HG03558 (cell line): Measurements from ENCODE around the gene WNT8B.

Experiments
- ATAC-seq: cut with Tn5 transposase; IDR thresholded peaks from one replicate; pipeline ENCODE4 v1.9.1; 2021; ENCODE audit warnings: moderate number of reproducible peaks; ENCODE audit not compliant: unreplicated experiment; ENCODE audit errors: extremely low read depth

The WNT8B gene

DNA sequence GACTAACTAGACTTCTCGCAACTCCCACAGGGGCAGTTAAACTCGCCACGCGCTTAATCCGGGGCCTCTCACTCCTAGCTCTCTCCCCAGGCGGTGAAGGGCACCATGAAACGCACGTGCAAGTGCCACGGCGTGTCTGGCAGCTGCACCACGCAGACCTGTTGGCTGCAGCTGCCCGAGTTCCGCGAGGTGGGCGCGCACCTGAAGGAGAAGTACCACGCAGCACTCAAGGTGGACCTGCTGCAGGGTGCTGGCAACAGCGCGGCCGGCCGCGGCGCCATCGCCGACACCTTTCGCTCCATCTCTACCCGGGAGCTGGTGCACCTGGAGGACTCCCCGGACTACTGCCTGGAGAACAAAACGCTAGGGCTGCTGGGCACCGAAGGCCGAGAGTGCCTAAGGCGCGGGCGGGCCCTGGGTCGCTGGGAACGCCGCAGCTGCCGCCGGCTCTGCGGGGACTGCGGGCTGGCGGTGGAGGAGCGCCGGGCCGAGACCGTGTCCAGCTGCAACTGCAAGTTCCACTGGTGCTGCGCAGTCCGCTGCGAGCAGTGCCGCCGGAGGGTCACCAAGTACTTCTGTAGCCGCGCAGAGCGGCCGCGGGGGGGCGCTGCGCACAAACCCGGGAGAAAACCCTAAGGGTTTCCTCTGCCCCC is 19.5 kb downstream of the WNT8B start:
- ATAC-seq: no peak

DNA sequence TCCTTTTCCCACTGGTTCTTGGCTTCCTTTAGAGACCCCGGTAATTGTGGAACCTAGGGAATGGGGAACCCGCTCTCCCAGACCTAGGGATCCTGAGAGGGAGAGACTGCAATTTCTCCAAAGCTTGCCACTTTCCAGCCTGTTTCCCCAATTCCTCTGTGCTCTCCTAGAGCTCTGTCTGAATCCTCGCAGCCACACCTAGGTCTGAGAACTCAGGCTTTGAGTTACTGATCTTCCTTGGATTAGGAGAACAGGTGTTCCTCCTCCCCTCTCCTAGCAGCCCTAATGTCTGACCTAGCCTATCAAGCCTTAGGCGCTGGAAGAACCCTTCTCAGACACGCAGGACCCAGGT is 20.0 kb downstream of the WNT8B start:
- ATAC-seq: no peak

DNA sequence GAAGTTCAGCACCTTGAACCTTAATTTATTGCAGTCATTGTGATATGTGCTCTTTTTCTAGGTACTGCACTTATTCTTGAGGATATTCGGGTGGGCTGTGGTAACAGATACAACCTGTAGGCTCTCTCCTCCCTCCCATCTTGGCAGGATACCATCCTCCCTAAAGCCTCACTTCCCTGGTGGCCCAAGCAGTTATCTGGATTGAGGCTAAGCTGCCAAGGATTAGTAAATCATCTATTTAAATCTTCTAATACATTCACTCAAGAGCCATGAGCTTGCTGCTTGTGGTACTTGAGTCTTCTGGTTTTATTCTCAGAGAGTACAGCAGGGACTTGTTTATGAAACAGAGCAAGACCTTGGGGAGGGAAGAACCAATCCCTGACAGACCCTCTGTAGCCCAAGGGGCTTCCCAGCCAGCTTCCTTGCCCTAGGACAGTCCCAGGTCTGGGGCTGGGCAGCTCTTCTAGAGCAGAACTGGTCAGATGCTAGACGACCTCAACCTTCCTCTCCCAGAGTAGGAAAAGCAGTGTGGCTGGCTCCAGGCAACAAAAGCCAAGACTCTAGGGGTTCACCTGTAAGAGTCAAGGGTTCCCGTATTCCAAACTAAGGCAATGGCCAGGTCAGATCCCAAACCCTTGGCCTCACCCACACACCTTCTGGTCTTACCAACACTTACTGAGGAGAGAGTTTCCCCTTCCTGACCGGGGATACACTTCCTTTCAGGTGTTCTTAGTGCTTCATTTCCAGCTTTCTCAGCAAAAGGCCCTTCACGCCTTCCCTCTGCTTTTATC is 21.3 kb downstream of the WNT8B start:
- no peak for ATAC-seq

DNA sequence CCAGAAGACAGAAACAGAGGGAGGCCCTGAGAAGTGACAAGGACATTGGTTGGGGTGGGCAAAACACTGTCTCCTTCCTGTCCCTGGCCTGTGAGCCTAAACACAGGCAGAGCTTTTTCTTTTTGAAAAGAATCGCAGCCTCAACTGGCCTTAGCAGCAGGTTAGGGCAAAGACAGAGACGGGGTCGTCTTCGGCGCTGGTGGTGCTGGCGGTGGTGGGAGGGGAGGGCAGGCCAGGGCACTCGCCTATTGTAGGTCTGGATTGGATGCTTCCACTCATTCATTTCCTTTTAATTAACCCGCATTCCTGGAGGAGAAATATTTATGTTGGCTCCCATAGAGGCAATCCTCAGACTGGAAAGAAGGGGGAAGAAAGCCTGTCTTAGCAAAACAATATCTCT is 22.6 kb downstream of the WNT8B start:
- ATAC-seq: no peak

DNA sequence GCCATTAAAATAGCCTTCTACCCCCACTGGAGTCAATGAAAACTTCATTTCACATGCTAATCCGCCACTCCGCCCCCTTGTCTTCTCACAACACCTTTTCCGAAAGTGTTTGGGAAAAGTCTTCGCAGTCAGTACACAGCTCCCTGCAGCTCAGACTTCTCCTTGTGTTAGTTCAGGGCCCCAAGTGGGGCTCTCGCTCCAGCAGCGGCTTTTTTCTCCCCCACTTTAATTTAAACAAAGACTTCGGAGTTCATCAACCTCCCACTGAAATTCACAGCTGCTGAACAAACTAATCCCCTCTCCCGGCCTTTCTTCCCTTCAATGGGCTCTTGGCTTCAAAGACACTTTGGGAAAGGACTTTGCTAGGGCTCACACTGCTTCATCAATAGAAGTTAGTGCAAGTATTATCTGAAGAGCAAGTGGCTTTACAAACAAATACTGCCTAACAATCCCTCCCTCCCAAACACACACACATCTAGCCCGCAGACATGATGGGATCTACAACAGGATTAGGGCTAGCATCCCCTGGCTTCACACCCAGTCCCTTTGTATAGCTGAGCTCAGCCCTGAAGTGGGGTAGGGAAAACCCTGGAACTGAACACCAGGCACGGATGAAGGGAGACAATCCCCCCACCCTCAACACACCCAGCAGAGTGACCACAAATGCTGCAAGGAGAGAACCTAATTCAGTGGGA is 23.1 kb downstream of the WNT8B start:
- no peak for ATAC-seq

DNA sequence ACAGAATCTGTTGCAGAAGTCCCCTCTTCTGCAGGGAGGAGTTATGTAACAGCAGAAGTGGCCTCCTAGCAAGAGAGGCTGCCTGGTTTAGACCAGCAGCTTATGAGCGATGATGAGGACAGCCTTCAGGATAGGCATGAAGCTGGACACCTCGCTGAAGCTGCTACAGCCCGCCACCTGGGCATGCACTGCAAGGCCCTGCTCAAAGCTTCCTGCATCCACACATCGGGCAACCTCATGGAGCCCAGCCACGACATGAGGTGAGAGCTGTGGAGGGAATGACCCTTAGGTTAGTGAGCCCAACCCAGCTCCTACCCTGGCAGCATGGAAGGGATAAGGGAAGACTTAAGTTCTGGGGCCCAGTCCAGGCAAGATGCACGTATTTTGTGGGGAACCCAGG is 24.7 kb downstream of the WNT8B start:
- ATAC-seq: no peak

DNA sequence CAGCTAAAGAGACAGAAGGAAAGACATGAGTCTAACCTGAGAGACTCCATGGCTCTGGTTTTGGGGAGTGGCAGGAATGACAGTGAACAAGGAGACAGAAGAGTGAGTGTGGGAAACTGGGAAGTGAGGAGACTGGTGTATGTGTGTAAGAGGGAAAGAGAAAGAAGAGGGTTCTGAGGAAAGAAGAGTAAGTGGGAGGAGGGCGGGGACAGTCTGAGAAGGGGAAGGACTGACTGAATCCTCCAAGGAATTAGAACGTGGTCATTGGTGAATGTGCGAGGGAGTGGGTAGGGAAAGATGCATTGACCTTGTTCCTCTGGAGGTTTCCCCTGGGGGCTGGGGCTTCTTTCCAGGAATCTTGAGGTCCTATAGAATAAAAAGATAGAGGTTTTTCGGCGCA is 26.6 kb downstream of the WNT8B start:
- no peak for ATAC-seq

DNA sequence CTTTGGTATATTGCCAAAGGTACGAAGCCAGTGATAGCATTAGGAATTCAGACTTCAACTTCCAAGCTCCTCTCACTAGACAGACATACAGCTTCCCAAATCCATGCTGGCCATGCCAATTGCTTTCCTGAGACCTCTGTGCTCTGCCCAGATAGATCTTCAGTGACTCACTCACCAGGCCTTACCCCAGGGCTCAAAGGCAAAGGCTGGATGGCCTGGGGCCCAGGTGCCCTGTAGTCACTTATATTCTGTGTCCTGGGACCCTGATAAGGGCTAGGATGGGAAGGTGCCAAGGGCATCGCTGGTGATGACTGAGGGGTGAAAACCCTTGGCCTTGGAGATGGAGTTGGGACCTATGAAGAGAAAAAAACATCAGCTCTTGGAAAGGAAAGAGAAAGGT is 27.7 kb downstream of the WNT8B start:
- no peak for ATAC-seq

DNA sequence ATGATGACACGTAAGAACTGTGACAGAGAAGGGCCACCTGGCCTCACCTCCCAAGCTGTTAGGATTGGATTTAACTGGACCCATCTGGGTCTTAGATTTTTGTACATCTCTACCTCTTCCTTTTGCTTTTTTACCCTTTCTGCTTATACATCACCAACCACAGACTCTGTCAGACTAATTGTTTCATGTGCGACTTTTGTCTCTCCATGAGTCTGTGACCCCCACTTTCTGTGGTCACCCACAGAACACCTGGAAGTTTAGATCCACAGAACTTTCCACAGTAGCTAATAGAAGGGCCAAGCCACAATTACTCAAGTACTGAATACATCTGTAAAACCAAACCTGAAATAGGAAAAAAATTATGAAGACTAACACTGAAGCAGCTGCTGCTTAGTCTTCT is 33.8 kb downstream of the WNT8B start:
- no peak for ATAC-seq

DNA sequence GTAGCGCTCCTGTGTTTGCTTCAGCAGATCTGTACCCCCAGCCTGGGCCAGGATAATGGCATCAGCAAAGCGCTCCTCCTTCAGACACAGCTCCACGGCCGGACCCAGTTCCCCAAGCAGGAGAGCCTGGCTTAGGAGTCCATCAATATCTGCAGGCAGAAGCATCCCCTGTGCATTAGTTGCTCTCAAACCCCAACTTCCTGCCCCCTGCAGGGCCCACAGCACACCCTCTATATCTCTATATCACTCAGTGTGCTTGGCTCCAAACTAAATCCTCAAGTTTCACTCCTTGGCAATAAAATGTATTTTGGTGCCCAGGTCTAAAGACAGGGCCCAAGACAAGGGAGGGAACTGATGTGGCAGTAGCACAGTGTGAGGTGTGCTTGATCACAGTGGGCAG is 35.2 kb downstream of the WNT8B start:
- no peak for ATAC-seq

DNA sequence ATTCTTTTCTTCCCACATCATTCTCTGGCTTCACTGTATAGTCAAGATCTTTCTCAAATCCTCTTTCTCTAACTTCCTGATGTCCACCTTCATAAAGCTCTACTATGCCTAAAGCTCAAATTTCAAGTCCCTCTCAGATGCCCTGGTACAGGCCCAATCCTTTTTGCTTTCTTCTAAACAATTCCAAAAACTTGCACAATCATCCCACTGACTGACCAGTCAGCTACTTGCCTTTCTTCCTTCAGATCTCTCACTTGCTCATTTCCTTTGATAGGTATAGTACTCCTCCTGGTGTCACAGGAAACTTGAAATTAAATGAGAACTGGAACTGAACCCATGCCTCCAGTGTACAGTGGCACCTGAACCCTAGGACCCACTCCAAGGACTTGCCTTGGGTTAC is 38.6 kb downstream of the WNT8B start:
- no peak for ATAC-seq

DNA sequence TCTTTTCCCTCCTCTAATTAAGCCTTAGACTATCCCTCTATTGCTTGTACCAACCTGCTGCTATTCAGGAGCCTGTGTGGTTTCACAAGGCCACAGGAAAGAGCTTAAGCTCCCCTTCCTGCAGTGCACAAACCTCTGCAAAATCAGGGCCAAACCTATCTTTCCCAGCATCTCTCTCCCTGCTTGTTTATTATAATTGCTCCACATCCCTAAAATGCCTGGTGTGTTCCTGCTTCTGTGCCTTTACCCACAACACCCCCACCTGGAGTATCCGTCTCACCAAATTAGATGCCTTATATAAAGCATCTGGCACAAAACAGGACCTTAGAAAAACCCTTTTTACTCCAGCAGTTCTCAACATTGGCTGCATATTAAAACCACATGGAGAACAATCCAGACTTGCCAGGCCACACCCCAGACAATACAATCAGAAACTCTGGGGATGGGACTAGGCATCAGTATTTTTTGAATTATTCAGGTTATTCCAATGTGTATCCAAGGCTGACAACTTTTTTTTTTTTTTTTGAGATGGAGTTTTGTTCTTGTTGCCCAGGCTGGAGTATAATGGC is 40.2 kb downstream of the WNT8B start:
- ATAC-seq: no peak

DNA sequence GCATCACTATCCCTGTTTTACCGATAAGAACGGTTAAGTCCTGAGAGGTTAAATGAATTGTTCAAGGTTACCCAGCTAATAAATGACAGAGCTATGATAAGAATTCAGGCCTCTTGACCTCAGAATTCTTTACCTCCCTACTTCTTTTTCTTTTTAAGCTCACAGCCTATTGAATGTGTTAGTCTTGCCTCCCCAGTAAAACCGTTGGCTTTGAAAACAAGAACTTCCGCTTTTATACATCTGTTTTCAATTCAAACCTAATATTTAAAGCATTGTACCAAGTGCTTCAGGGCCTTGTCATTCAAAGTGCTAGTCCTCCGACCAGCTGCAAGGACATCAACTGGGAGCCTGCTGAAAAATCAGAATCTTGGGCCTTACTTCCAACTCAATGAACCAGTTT is 41.3 kb downstream of the WNT8B start:
- no peak for ATAC-seq

DNA sequence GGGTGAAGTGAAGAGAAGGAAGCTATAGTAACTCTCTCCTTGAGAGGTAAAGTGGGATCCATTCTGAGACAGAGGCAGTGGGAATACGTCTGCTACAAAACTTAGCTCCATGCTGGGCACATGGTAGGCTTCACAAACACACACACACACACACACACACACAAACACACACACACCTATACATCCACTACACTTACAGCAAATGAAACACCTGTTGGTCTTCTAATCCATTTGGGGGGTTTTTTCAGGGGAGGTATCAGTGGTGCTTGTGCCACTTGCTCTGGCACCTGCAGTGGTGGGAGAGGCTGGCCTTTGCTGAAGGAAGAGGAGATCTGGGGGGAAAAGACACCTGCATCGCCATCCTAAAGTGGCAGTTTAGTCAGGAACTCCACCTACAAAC is 42.4 kb downstream of the WNT8B start:
- ATAC-seq: no peak

DNA sequence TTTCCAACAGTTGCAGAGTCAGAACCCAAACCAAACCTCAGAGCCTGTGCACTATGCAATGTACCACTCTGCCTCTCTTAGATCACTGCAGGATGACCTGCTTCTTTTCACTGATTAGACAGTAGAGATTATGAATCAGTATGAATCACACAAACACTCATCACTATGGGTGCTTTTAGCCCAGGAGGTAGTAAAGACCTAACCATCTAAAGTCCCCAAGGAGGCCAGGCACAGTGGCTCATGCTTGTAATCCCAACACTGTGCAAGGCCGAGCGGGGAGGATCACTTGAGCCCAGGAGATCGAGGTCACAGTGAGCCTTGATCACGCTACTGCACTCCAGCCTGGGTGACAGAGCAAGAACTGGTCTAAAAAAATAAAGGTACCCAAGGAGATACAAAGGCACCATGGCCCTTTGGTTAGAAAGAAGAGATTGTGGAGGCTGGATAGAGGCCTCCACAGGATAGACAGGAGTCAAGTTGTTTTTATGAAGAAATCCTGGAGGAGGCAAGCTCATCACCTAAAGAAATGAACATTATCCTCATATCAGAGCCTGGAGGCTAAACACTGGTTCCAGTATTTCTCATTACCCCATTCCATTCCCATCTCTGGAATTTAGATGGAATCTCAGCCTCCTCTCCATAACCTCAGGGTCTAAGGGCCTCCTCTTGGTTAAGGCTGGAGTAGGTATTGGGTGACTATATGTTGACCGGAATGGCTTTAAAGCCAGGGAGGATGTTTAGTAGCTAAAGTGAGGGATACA is 44.0 kb downstream of the WNT8B start:
- ATAC-seq: no peak

DNA sequence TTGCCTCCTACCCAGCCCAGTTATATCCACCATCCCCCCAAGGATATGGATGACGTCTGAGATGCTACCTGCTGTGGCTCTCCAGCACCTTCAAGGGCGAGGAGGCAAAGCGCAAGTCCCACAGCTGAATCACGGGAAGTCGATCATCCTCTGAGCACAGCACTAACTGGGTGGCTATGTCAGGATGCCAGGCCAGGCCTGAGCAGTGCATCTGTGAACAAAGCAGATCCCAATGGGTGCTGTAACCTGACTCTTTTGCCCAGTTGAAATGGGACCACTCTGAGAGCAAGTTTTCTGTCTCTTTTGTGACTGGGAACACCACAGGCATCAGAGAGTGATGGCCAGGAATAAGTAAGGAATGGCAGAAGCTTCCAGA is 44.5 kb downstream of the WNT8B start:
- ATAC-seq: no peak

DNA sequence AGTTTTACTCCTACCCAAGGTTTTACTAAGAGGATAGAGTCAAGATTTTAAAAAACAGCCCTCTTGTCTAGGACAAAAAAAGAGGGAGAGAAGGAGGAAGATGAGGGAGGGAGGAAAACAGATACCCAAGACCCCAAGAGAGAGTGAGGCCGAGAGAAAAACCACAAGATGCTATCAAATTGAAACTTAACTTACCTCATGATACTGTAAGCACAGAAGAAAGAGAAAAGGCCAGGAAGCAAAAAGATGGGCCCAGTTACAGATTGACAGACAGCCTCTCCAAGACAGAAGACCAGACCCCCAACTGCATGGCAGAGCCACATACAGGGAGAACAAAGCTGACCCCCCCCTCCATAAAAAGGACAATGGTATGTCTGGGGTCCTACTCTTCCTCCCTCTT is 45.5 kb downstream of the WNT8B start:
- ATAC-seq: no peak

DNA sequence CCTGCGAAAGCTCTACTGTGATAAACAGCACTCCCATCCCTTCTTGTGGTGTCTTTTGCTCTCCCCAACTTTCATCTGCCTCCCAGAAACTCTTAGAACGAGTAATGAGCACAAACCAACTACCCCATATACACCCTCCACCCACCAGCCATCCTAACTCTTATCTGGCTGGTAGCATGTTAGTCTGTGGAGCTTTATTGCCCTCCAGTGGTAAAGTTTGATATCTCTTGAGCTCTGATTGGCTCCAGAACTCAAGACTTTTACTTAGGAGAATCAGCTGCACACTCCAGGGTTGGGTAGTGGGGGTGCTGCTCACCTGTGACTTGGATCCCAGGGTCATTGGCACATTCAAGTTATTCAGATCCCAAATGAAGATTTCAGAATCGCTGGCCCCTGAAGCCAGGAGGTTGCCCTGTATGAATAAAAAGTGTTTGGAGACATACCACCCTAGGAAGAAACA is 45.9 kb downstream of the WNT8B start:
- no peak for ATAC-seq

DNA sequence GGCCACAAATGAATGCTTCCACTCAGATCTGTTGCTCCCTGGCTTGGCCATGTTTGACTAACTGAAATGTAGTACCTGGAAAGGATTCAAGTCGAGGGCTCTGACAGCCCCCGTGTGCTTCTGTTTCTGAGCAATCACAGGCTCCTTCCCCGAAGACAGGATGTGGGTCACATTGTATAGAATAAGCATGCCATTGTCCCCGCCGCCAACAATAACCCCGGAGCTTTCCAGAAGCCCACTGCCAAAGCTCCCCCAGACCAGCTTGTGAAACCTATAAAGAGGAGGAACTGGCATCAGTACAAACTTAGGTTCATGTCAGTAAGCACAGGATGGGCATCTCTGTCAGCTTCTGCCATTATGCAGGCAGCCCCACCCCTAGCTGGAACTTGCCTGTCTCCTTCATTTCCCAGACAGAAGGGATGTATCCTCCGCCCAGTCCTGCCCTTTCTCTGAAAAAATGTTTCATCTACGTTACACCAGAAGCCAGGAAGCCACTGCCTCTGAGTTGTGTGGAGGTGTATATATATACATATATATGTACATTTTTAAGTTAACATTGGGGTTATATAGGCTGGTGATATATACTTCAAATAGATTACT is 46.5 kb downstream of the WNT8B start:
- no peak for ATAC-seq
